K562 (cell line): Measurements from ENCODE around the gene SETD1B. TPM values are rescaled to one million over a fixed set of nuclear protein-coding genes. Genes with fewer than 3 reads are reported as not detected.

Source experiments
- CCAR2 ChIP-seq: fragments of 200-400 bp; formaldehyde crosslinking; IDR thresholded peaks from 2 replicates; pipeline ENCODE4 v1.6.1; 2017; ENCODE audit warnings: mild to moderate bottlenecking, low read depth, low read length
- EZH2 ChIP-seq: IDR thresholded peaks from 2 replicates; pipeline ENCODE4 v1.6.1; 2012; ENCODE audit warnings: low read depth, mild to moderate bottlenecking, inconsistent platforms, low read length, borderline replicate concordance
- FIP1L1 ChIP-seq: fragments of 200-400 bp; formaldehyde crosslinking; IDR thresholded peaks from 2 replicates; pipeline ENCODE4 v1.6.1; 2018; ENCODE audit warnings: mild to moderate bottlenecking, low read depth, low read length; ENCODE audit not compliant: poor library complexity, severe bottlenecking
- ID3 ChIP-seq, 2 experiments: fragments of 250-450 bp in 1 of 2; fragments of 450-650 bp in 1 of 2; sonication (Bioruptor Pico) in 1 of 2; IDR thresholded peaks; 2 replicates each; pipeline versions ENCODE4 v1.6.1 to v1.8.0; 2016 to 2021; ENCODE audit warnings: mild to moderate bottlenecking in 2 of 2, moderate library complexity in 2 of 2, missing compliant biosample characterization in 1 of 2, missing genetic modification characterization in 1 of 2
- MYNN ChIP-seq, 2 experiments: sonication (generic); formaldehyde crosslinking in 1 of 2; IDR thresholded peaks; 2 replicates each; pipeline versions ENCODE4 v1.5.0 to v1.6.1; 2016 to 2020; ENCODE audit warnings: antibody characterized with exemption in 1 of 2, missing genetic modification reagents in 1 of 2
- NR4A1 ChIP-seq, 2 experiments: fragments of 250-450 bp in 1 of 2; fragments of 450-650 bp in 1 of 2; sonication (Bioruptor Pico) in 1 of 2; IDR thresholded peaks; 2 replicates each; pipeline versions ENCODE4 v1.4.0 to v1.6.1; 2016 to 2020; ENCODE audit warnings: mild to moderate bottlenecking in 2 of 2, missing compliant biosample characterization in 1 of 2, missing genetic modification characterization in 1 of 2, moderate library complexity in 1 of 2
- PHF8 ChIP-seq: fragments of 200-600 bp; sonication (generic); IDR thresholded peaks from 2 replicates; pipeline ENCODE4 v1.6.1; 2012; ENCODE audit warnings: mixed run types, mild to moderate bottlenecking, inconsistent platforms, low read length, moderate library complexity, borderline replicate concordance
- POLR2H ChIP-seq: IDR thresholded peaks from 2 replicates; pipeline ENCODE4 v1.6.1; 2016; ENCODE audit warnings: missing genetic modification characterization, low read depth, mild to moderate bottlenecking, control low read depth, missing compliant biosample characterization, moderate library complexity
- SETDB1 ChIP-seq: IDR thresholded peaks from one replicate; pipeline ENCODE4 v1.6.1; 2012; ENCODE audit warnings: low read length, control low read depth, inconsistent platforms
- SLC30A9 ChIP-seq: fragments of 250-450 bp; sonication (Bioruptor Pico); IDR thresholded peaks from 2 replicates; pipeline ENCODE4 v1.8.0; 2022; ENCODE audit warnings: mild to moderate bottlenecking, moderate library complexity
- SPI1 ChIP-seq: IDR thresholded peaks from 2 replicates; pipeline ENCODE4 v1.6.1; 2011; ENCODE audit warnings: low read depth, low read length, control low read depth, borderline replicate concordance
- XRCC4 ChIP-seq: IDR thresholded peaks from one replicate; pipeline ENCODE4 v1.6.1; 2011; ENCODE audit not compliant: insufficient read depth, insufficient read length; ENCODE audit errors: extremely low read depth
- ZNF143 ChIP-seq: sonication (generic); formaldehyde crosslinking; IDR thresholded peaks from 2 replicates; pipeline ENCODE4 v1.9.0; 2022; ENCODE audit warnings: mild to moderate bottlenecking, missing genetic modification reagents
- ZNF655 ChIP-seq: fragments of 250-450 bp; sonication (Bioruptor Pico); IDR thresholded peaks from 2 replicates; pipeline ENCODE4 v1.5.0; 2021
- ZNF717 ChIP-seq: fragments of 250-450 bp; sonication (Bioruptor Pico); IDR thresholded peaks from 2 replicates; pipeline ENCODE4 v1.5.0; 2021
- polyA plus RNA-seq, 8 experiments: library from polyadenylated mRNA; depleted of rRNA in 4 of 8; stranded (reverse) in 5 of 8; unstranded in 3 of 8; fragments of >200 nt; fragmentation: Nextera tagmentation in 2 of 8; fragmentation: Illumina TruSeq in 1 of 8; extraction: Ambion mirVana in 2 of 8; extraction: Trizol in 1 of 8; gene quantifications; 2 replicates each; pipeline versions ENCODE4 v1.2.1 to v1.2.3, GENCODE V29; 2011 to 2014; ENCODE audit warnings: inconsistent platforms in 1 of 8, missing spikeins in 1 of 8
- total RNA-seq, 7 experiments: library from RNA; depleted of rRNA in 6 of 7; stranded (reverse); fragments of >200 nt in 6 of 7; fragmentation: Illumina TruSeq in 2 of 7; extraction: Trizol in 2 of 7; gene quantifications; 2 replicates each; pipeline versions ENCODE4 v1.2.1 to v1.2.3, GENCODE V29; 2011 to 2021; ENCODE audit warnings: low replicate concordance in 1 of 7
- TF ChIP-seq, protein P1 (sequence below): fragments of 250-450 bp; sonication (Bioruptor Pico); IDR thresholded peaks from 2 replicates; pipeline ENCODE4 v1.5.0; 2020; ENCODE audit warnings: mild to moderate bottlenecking
- TF ChIP-seq, protein P2 (sequence below), 2 experiments: IDR thresholded peaks; 2 replicates each; pipeline ENCODE4 v1.6.1; 2011; ENCODE audit warnings: borderline replicate concordance in 1 of 2, control low read depth in 1 of 2, low read depth in 1 of 2, low read length in 1 of 2, mild to moderate bottlenecking in 1 of 2, mixed read lengths in 1 of 2, moderate library complexity in 1 of 2; ENCODE audit not compliant: insufficient read depth in 1 of 2, insufficient read length in 1 of 2, poor library complexity in 1 of 2, severe bottlenecking in 1 of 2; ENCODE audit errors: extremely low read depth in 1 of 2
- TF ChIP-seq, protein P3 (sequence below): sonication (generic); formaldehyde crosslinking; IDR thresholded peaks from 2 replicates; pipeline ENCODE4 v1.5.0; 2020; ENCODE audit warnings: missing genetic modification reagents
- TF ChIP-seq, protein P4 (sequence below): fragments of 250-450 bp; sonication (Bioruptor Pico); IDR thresholded peaks from 2 replicates; pipeline ENCODE4 v1.4.0; 2020

SETD1B gene
- total and polyA plus RNA-seq, 9 of the 15 experiments (the other 6 are each of a cell fraction or from before 2014, with no cell fraction given) = 0.48 to 26.6 (median 2.3) TPM

DNA sequence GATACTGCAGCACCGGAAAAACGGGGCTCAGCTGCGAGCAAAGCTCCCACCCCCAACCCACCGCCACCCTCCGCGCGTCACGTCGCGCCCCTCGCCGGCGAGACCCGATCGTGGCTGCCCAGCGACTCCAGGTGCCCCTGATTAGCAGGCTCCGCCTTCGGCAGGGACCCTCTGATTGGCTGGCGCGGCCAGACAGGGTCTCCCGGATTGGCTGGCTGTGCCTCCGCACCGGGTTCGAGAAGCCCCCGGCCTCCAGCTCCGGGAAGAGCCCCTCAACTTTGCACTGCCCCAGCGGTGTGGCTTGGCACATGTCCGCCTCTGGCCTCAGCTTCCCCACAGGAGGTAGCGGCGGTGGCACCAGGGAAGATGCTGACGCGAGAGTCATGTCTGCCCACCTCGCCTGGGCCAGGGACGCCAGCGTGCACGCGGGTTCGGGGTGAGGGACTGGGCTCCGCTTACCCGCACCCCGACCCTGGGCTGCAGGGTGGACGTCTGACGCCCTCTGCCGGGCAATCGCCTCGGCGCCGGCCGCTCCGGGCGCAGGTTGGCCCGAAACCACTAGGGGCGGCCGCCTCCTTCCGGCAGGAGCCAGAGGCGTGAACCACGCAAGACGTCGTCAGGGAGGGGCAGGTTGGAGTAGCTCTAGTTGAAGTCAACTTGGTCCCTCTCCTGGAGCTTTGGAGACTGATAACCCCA lies 9.8 kb upstream of the SETD1B start (continued):
- TF ChIP-seq, protein P1, sequence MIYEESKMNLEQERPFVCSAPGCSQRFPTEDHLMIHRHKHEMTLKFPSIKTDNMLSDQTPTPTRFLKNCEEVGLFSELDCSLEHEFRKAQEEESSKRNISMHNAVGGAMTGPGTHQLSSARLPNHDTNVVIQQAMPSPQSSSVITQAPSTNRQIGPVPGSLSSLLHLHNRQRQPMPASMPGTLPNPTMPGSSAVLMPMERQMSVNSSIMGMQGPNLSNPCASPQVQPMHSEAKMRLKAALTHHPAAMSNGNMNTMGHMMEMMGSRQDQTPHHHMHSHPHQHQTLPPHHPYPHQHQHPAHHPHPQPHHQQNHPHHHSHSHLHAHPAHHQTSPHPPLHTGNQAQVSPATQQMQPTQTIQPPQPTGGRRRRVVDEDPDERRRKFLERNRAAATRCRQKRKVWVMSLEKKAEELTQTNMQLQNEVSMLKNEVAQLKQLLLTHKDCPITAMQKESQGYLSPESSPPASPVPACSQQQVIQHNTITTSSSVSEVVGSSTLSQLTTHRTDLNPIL (CRISPR knock-in tag) = no peak
- TF ChIP-seq ZNF717 (CRISPR knock-in tag) (no peak), SPI1 (no peak), ID3 (CRISPR knock-in tag; IDR thresholded peaks at IDR 0.05) (no peak), ID3 (tag; IDR thresholded peaks at IDR 0.05) (peak; percentile 56; the same call in 1 of the 2 replicates), PHF8 (peak; percentile 43; the same call in 1 of the 2 replicates), FIP1L1 (peak; percentile 95), ZNF143 (0 out of 2 replicates have a peak, but pooled peaks have one; percentile 56), MYNN (IDR thresholded peaks at IDR 0.05) (peak; percentile 56; the same call in 1 of the 2 replicates), MYNN (CRISPR knock-in tag; IDR thresholded peaks at IDR 0.05) (no peak), ZNF655 (CRISPR knock-in tag) (no peak), SLC30A9 (CRISPR knock-in tag) (no peak), SETDB1 (no peak), EZH2 (no peak), XRCC4 (no peak), POLR2H (tag) (no peak), CCAR2 (no peak), NR4A1 (CRISPR knock-in tag; IDR thresholded peaks at IDR 0.05) (no peak), NR4A1 (tag; IDR thresholded peaks at IDR 0.05) (no peak)
- TF ChIP-seq, protein P2, sequence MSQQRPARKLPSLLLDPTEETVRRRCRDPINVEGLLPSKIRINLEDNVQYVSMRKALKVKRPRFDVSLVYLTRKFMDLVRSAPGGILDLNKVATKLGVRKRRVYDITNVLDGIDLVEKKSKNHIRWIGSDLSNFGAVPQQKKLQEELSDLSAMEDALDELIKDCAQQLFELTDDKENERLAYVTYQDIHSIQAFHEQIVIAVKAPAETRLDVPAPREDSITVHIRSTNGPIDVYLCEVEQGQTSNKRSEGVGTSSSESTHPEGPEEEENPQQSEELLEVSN (IDR thresholded peaks at IDR 0.05; ENCODE audit: borderline replicate concordance in 1 of 2, extremely low read depth in 1 of 2, insufficient read depth in 1 of 2, insufficient read length in 1 of 2, low read depth in 1 of 2, low read length in 1 of 2, poor library complexity in 1 of 2, severe bottlenecking in 1 of 2) = peak; percentile 92 to 93
- TF ChIP-seq, protein P3, sequence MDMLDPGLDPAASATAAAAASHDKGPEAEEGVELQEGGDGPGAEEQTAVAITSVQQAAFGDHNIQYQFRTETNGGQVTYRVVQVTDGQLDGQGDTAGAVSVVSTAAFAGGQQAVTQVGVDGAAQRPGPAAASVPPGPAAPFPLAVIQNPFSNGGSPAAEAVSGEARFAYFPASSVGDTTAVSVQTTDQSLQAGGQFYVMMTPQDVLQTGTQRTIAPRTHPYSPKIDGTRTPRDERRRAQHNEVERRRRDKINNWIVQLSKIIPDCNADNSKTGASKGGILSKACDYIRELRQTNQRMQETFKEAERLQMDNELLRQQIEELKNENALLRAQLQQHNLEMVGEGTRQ (CRISPR knock-in tag) = no peak
- TF ChIP-seq, protein P4, sequence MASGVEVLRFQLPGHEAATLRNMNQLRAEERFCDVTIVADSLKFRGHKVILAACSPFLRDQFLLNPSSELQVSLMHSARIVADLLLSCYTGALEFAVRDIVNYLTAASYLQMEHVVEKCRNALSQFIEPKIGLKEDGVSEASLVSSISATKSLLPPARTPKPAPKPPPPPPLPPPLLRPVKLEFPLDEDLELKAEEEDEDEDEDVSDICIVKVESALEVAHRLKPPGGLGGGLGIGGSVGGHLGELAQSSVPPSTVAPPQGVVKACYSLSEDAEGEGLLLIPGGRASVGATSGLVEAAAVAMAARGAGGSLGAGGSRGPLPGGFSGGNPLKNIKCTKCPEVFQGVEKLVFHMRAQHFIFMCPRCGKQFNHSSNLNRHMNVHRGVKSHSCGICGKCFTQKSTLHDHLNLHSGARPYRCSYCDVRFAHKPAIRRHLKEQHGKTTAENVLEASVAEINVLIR (CRISPR knock-in tag) = no peak
